ENCODE data around the gene SELENOS. TPM values are rescaled to one million over a fixed set of nuclear protein-coding genes. Genes with fewer than 3 reads are reported as not detected.

SELENOS gene
- total RNA-seq, 4 donors from 2014 or later, result 14.0 to 119 (median 103) TPM

DNA sequence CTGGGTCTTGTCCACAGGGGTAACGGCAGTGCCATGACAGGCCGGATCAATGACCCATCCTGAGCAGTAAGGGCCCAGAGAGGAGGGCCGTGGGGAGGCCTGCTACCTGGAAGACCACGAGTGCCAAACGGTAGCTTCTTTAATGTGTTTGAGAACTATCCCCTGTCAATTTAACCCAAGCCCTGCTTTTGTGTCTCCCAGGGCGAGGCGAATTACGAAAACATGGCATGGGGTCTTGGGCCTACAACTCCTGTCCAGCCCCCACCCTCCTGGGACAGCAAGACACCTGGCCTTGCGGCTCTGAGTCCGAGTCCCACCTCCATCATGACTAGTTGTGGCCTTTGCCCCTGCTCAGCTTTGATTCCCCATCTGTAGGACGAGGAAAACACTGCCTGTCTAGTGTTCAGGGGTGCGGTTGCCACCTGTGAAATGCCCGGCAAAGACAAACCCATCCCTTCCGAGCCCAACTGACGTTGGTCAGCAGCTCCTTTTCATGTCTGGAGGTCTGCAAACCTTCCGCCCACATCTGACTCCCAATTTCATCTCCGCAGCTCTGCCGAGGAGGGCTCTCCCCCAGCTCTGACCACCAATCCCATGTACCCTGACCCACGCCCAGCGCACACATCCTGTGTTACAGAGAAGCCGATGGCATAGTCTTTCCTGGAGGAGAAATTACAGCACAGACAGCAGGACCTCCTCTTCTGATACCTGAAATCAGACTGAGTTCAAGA lies 46.7 kb upstream of the SELENOS start:
- H3K36me3 ChIP-seq, result no peaks in the 10 kb centered on the region
- no peaks in the 10 kb centered on the region for H3K27me3 ChIP-seq
- peak in 1 of 3 donors; percentile 48 for DNase-seq
- H3K4me3 ChIP-seq, result no peak overlapping the region
- H3K9me3 ChIP-seq, result no peaks in the 10 kb centered on the region
- peak overlapping the region in 1 of 4 donors; percentile 28 for H3K27ac ChIP-seq
- TF ChIP-seq, protein P1, sequence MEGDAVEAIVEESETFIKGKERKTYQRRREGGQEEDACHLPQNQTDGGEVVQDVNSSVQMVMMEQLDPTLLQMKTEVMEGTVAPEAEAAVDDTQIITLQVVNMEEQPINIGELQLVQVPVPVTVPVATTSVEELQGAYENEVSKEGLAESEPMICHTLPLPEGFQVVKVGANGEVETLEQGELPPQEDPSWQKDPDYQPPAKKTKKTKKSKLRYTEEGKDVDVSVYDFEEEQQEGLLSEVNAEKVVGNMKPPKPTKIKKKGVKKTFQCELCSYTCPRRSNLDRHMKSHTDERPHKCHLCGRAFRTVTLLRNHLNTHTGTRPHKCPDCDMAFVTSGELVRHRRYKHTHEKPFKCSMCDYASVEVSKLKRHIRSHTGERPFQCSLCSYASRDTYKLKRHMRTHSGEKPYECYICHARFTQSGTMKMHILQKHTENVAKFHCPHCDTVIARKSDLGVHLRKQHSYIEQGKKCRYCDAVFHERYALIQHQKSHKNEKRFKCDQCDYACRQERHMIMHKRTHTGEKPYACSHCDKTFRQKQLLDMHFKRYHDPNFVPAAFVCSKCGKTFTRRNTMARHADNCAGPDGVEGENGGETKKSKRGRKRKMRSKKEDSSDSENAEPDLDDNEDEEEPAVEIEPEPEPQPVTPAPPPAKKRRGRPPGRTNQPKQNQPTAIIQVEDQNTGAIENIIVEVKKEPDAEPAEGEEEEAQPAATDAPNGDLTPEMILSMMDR (IDR thresholded peaks at IDR 0.05), result no peak
- TF ChIP-seq POLR2A (IDR thresholded peaks at IDR 0.05), result no peak
- H3K4me1 ChIP-seq, result peaks cover 0 to 17% (median 0%) of the 10 kb centered on the region in 4 donors

DNA sequence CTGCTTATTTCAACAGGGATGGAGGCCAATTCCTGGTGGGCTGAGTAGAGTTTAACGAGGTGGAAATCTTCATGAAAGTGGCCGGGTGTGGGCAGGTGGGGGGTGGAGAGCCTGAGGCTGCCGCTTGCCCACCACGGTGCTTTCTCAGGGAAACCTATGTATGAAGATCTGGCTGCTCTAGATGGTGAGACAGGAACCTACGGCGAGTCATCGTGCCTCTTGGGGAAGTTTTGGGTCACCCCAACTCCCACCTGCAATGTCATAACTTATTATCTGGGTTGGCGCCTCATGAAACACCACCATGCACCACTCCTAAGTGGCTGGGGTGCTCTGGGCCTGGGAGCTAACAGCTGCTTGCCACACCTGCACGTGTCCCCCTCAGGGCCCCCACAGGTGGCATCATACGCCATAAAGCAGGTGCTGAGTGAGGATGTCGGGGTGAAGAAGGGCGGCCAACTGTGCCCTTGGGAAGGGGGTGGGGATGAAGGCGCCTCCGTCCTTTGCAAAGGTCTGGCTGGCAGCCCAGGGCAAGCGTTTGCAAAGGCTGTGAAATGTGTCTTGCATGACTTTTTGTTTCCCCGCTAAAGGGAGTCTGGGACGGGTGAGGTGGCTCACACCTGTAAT lies 45.7 kb upstream of the SELENOS start:
- TF ChIP-seq, protein P1 (IDR thresholded peaks at IDR 0.05), result no peak
- no peak for TF ChIP-seq POLR2A (IDR thresholded peaks at IDR 0.05)
- H3K27me3 ChIP-seq, result no peaks in the 10 kb centered on the region
- peak in 1 of 3 donors; percentile 21 for DNase-seq
- no peaks in the 10 kb centered on the region for H3K9me3 ChIP-seq
- no peaks in the 10 kb centered on the region for H3K36me3 ChIP-seq
- peaks cover 0 to 17% (median 0%) of the 10 kb centered on the region in 4 donors for H3K4me1 ChIP-seq
- no peak overlapping the region for H3K4me3 ChIP-seq
- no peak overlapping the region for H3K27ac ChIP-seq

DNA sequence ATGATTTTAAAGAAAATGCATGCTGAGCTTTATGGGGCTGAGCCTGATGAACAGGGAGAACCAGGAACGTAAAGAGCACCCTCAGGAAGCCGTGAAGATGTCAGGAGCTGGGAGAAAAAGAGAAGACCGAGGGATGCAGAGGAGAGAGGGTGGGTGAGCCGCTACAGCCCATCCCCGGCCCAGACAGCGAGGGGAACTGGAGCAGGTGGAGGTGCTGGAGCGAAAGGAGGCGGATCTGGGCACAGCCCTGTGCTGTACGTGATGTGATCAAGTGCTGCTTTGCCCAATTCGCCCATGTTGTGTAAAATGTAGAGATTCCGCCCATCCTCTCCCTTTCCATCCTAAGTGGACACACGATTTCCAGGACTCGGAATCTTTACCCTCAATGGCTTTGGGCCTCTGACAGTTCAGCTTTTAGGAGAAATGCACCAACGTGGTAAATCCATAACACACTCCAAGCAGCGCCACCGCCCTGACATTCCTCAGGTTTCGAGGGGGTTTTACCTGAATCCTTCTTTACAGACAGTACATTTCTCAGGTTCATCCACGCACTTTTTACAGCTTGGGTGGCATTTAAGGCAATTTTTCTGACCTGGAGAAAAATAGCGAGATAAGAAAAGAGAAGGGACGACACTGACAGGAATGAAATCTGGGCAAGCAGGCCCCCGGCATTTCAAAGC lies 44.9 kb upstream of the SELENOS start:
- TF ChIP-seq, protein P1 (IDR thresholded peaks at IDR 0.05), result no peak
- TF ChIP-seq POLR2A (IDR thresholded peaks at IDR 0.05), result no peak
- no peaks in the 10 kb centered on the region for H3K36me3 ChIP-seq
- no peaks in the 10 kb centered on the region for H3K9me3 ChIP-seq
- H3K4me3 ChIP-seq, result no peak overlapping the region
- peaks cover 0 to 17% (median 0%) of the 10 kb centered on the region in 4 donors for H3K4me1 ChIP-seq
- no peak overlapping the region for H3K27ac ChIP-seq
- DNase-seq, result peak in 1 of 3 donors; percentile 35
- no peaks in the 10 kb centered on the region for H3K27me3 ChIP-seq

DNA sequence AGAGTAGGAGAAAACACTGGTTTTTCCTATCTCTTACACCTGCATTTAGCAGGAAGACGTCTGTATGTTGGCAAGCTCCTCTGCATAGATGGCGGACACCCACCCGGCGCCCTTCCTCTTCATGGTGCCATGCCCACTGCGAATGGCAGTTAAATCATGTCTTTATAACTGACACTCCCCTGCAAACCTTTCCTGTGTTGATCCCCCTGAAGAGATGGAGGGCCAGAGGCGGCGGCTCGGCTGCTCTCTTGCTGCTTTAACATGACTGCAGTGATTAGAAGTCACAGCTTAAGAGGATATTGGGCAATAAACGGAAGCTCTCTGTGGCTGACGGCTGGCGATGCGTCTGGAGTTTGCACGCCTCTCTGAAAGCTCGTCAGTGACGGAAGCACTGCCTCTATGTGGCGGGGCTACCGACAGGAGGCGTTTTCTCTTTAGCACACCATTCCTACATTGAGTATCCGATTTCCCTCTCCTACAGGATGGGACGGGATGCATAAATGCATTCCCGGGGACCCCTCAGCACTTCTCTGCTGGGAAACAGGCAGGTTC lies 43.3 kb upstream of the SELENOS start:
- DNase-seq, result peak in 1 of 3 donors; percentile 73
- no peak for TF ChIP-seq POLR2A (IDR thresholded peaks at IDR 0.05)
- TF ChIP-seq, protein P1 (IDR thresholded peaks at IDR 0.05), result peak in 3 of 6 experiments; percentile 25 to 29 (median 27)
- no peaks in the 10 kb centered on the region for H3K27me3 ChIP-seq
- H3K27ac ChIP-seq, result peak overlapping the region in 1 of 4 donors; percentile 25
- peak overlapping the region in 1 of 4 donors; percentile 6 for H3K4me3 ChIP-seq
- no peaks in the 10 kb centered on the region for H3K9me3 ChIP-seq
- no peaks in the 10 kb centered on the region for H3K36me3 ChIP-seq
- H3K4me1 ChIP-seq, result peaks cover 0 to 17% (median 0%) of the 10 kb centered on the region in 4 donors

DNA sequence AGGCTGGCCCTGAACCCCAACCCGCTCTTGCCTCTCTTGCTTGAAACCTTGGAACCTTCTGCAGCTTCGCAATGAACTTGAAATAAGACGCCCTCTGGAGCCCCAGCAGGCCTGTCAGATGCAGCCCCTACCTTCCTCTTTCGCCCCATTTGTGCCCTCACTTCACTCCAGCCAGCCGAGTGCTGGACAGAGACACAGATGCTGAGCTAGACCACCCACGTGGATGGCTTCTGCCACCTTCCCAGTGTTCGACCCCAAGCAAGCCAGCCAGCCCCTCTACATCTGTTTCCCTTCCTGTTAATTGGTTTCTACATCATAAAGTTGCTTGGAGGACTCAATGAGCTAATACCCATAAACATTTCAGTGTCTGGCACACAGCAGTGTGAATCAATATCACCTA lies 41.6 kb upstream of the SELENOS start:
- no peak for DNase-seq
- H3K27me3 ChIP-seq, result no peaks in the 10 kb centered on the region
- TF ChIP-seq, protein P1 (IDR thresholded peaks at IDR 0.05), result no peak
- no peak for TF ChIP-seq POLR2A (IDR thresholded peaks at IDR 0.05)
- H3K4me3 ChIP-seq, result no peak overlapping the region
- H3K9me3 ChIP-seq, result no peaks in the 10 kb centered on the region
- H3K36me3 ChIP-seq, result no peaks in the 10 kb centered on the region
- H3K27ac ChIP-seq, result no peak overlapping the region
- peaks cover 0 to 6% (median 0%) of the 10 kb centered on the region in 4 donors for H3K4me1 ChIP-seq
